H54 (cell line): ENCODE results near the gene MOB3A.

Experiments used
- DNase-seq: peaks from one replicate; pipeline ENCODE4 v3.0.0; 2011; ENCODE audit warnings: low spot score, mixed read lengths; ENCODE audit not compliant: insufficient read length
- FAIRE-seq: peaks from 3 replicates; lab custom pipeline; 2011; peaks lifted over from hg19 to GRCh38; lab: Jason Lieb, UNC
- POLR2A ChIP-seq: IDR thresholded peaks from 2 replicates; pipeline ENCODE4 v1.6.1; 2011; ENCODE audit warnings: low read depth, mild to moderate bottlenecking, low read length

The MOB3A gene

GRCh38 chr19:2072757-2073551 lies 23.2 kb downstream of the MOB3A start:
- no peak for TF ChIP-seq POLR2A
- no peak for DNase-seq
- FAIRE-seq = no peak

GRCh38 chr19:2070986-2071673 lies 25.0 kb downstream of the MOB3A start:
- no peak for FAIRE-seq
- DNase-seq = no peak
- no peak for TF ChIP-seq POLR2A

DNA sequence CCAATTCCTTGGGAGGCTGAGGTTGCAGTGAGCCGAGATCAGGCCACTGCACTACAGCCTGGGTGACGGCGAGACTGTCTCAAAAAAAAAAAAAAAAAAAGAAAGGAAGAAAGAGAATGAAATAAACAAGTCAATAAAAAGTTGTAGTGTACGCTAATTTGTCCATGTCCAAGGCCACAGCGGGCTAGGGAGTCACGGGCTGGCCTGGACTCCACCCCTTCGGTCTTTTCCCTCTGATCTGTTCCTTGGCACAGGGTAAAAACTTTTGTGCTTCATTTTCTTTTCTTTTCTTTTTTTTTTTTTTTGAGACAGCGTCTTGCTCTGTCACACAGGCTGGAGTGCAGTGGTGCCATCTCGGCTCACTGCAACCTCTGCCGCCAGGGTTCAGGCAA lies 25.7 kb downstream of the MOB3A start:
- no peak for TF ChIP-seq POLR2A
- DNase-seq = no peak
- no peak for FAIRE-seq

DNA sequence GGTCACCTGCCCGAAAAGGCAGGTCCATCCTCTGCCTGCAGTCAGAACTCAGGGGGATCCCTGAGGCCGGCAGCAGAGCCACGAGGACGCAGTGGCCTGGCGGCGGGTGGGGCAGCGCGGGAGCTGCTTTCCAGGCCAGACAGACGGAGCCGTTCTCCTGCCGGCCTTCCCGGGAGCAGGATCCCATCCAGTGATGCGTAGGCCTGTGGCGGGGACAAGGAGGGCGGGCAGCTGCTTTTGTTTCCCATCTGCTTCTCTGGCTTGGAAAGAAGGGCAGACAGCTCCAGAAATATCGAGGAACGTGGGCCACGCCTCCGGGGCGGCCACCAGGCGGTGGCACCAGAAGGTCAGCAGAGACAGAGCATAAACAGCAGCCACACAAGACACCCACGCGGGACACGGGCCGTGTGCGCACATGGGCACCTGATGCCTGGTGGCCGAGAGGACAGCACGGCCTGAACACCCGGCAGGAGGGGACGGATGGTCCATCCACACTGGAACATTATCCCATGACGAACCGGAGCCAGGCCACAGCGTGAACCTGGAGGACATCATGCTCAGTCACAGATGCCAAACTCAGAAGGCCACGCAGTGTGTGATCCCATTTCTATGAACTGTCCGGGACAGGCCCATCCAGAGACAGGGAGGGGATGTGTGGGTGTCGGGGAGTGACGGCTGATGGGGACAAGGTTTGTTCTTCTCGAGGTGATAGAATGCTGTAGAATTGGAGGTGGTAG lies 31.2 kb downstream of the MOB3A start:
- DNase-seq (no peak), FAIRE-seq (no peak)
- TF ChIP-seq POLR2A = no peak

- FAIRE-seq (no peak), DNase-seq (no peak)
- no peak for TF ChIP-seq POLR2A
These were observed 31.7 kb downstream of the MOB3A start for GRCh38 chr19:2064395-2064787.

- no peak for TF ChIP-seq POLR2A
- no peak for FAIRE-seq
- DNase-seq = no peak
These were observed 32.3 kb downstream of the MOB3A start for GRCh38 chr19:2063824-2064223.

DNA sequence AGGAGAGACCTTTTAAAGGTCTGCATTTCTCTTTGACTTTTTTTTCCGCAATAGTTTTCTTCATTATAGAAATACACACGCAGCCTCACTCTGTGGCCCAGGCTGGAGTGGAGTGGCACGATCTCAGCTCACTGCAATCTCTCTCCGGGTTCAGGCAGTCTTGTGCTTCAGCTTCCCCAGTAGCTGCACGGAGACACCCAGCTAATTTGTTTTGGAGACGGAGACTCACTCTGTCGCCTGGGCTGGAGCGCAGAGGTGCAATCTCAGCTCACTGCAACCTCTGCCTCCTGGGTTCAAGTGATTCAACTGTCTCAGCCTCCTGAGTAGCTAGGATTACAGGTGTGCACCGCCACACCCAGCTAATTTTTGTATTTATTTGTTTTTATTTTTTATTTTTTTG lies 33.4 kb downstream of the MOB3A start:
- FAIRE-seq (no peak), DNase-seq (no peak)
- no peak for TF ChIP-seq POLR2A

DNA sequence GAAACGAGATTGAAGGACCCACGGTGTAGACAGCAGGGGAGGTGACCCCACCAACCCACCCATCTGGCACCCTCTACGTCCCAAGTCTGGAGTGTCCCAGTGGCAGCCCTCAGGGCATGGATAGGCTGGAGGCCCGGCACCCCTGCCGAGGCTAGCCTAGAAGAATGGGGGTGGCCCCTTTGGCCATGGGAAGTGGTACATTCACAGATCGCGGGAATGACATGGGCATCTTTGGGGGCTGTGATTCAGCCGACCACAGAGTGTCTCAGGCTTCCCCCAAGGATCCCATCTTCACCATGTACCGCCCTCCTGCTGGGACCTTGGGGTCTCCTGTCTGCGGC lies 33.8 kb downstream of the MOB3A start:
- FAIRE-seq (no peak), DNase-seq (no peak)
- no peak for TF ChIP-seq POLR2A

DNA sequence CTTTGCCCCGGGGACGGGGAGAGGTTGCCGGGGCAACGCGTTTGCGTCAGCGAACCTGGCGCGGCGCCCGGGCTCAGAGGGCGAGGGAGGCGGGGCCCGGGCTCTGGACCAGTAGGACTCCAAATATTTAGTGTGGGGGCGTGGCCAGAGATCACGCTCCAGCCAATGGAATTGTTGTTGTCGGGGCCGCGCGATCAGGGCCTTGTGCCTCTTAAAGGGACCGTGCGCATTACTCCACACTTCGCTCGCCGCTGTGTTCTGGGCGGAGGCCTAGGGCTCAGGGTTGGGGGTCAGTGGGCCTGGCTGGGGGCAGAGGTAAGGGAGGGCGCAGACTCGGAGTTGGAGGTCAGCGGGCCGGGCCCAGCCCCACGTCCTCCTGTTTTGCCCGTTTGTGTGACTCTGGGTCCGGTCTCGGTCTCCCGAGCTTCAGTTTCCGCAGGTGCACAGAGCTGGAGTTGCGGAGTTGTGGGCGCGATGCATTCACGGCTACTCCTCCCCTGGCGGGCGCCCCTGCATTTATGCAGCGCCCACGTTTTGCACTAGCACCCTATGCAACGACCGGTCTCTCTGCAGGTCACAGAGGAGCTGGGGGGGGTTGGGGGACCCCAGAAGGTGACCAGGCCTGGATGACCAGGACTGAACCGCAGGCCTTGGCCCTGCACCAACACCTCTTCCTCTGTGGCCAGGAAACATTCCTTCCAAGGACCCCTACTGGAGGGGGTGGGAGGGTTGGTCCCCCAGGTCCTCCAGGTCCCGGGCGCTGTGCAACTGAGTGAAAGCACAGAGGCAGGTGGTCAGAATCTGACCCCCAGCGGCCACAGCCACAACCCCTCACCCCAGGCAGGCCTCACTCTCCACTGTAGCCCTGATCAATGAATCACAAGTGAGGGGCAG lies 34.4 kb downstream of the MOB3A start:
- DNase-seq (peak; percentile 94), FAIRE-seq (no peak)
- TF ChIP-seq POLR2A = no peak

DNA sequence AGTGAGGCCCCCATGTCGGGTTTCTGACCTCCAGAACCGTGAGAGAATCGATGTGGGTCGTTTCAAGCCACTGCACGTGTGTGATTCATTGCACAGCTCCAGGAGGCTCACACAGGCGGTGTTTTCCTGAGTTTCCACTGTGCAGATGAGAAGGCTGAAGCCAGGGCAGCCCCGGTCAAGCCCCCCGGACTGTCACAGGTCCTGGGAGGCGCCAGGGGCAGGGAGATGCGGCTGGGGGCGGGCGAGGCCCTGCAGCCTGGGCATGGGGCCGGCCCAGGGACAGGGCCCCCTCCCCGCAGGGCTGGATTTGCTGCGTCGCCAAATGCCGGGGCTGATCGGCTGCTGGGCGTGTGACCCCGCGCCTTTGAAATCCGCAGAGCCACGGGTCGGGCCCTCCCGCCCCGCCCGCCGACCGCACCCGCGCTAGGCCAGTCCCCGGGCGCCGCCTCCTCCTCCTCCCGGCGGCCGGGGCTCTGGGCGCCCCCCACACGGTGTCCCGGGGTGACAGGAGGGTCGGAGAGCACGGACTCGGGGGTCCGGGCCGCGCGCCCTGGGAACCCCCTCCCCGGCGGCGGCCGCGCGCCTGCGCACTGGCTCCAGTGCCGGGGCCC lies 35.1 kb downstream of the MOB3A start:
- 0 out of 2 replicates have a peak, but pooled peaks have one; percentile 14 for TF ChIP-seq POLR2A
- DNase-seq (peak; percentile 60), FAIRE-seq (no peak)

- peak; percentile 78 for DNase-seq
- TF ChIP-seq POLR2A = no peak
- FAIRE-seq = peak; percentile 52
These were observed 36.5 kb downstream of the MOB3A start for GRCh38 chr19:2059422-2060201.
